H1 (cell line): Measurements from ENCODE around the gene LAMC3. TPM values are rescaled to one million over a fixed set of nuclear protein-coding genes. Genes with fewer than 3 reads are reported as not detected.

ENCODE experiments used
- CBX5 ChIP-seq: fragments of 300-800, 300-1000 bp; sonication (generic); IDR thresholded peaks from 2 replicates; pipeline ENCODE4 v1.7.1; 2016; ENCODE audit warnings: antibody characterized with exemption, low read length, low read depth
- CHD7 ChIP-seq: fragments of 300-600 bp; sonication (generic); IDR thresholded peaks from 2 replicates; pipeline ENCODE4 v1.7.1; 2012; ENCODE audit warnings: low read length, moderate library complexity, mild to moderate bottlenecking, inconsistent platforms; ENCODE audit not compliant: insufficient replicate concordance
- CREB1 ChIP-seq: IDR thresholded peaks from 2 replicates; pipeline ENCODE4 v1.6.1; 2012; ENCODE audit warnings: inconsistent platforms
- JUN ChIP-seq: IDR thresholded peaks from 2 replicates; pipeline ENCODE4 v1.6.1; 2011; ENCODE audit warnings: low read depth, mild to moderate bottlenecking, improper control_type of control experiment, low read length
- RBBP5 ChIP-seq: IDR thresholded peaks from 2 replicates; pipeline ENCODE4 v1.7.1; 2012; ENCODE audit warnings: low read depth, mild to moderate bottlenecking, inconsistent platforms, low read length, moderate library complexity, borderline replicate concordance
- TAF1 ChIP-seq: IDR thresholded peaks from 2 replicates; pipeline ENCODE4 v1.6.1; 2011; ENCODE audit warnings: mild to moderate bottlenecking, low read depth, low read length
- polyA plus RNA-seq, 7 experiments: library from polyadenylated mRNA; depleted of rRNA in 3 of 7; stranded (reverse) in 5 of 7; unstranded in 2 of 7; fragments of >200 nt in 5 of 7; fragments of 200-250 nt in 2 of 7; gene quantifications; 1 replicate in 5 of 7; 2 replicates in 1 of 7; 4 replicates in 1 of 7; pipeline versions ENCODE4 v1.2.1 to v1.2.3, GENCODE V29; 2011 to 2013; ENCODE audit warnings: missing spikeins in 2 of 7, mixed read lengths in 2 of 7
- total RNA-seq: library from RNA; stranded (reverse); fragmentation: NEBNext Ultra II Directional; extraction: Animal tissue kit (Norgen Biotek cat#: 25700); gene quantifications from 2 replicates; pipeline ENCODE4 v1.2.1, GENCODE V29; 2021

LAMC3 gene
- total and polyA plus RNA-seq, 2 of the 8 experiments (the other 6 are each of a cell fraction or from before 2014, with no cell fraction given) = 9.3 to 12.3 TPM

GRCh38 chr9:131060900-131061630, 52.1 kb downstream of the LAMC3 start (continued):
- TF ChIP-seq CHD7 = no peak
- no peak for TF ChIP-seq CBX5
- no peak for TF ChIP-seq JUN
- no peak for TF ChIP-seq RBBP5
- no peak for TF ChIP-seq CREB1
- TF ChIP-seq TAF1 = no peak
